Tibial artery (tissue), 4 donors: ENCODE results near the gene PIGZ.

Source experiments
- DNase-seq, 2 donors: peaks; one replicate each; pipeline ENCODE4 v3.0.0-alpha.2; 2019
- H3K27ac ChIP-seq, 2 donors: fragments of 200-600 bp; sonication (generic) in 1 of 2; 1 replicate in 1 of 2; 2 replicates in 1 of 2; pipeline ENCODE4 v1.5.1; 2018 to 2019; ENCODE audit warnings: mild to moderate bottlenecking in 1 of 2
- H3K27me3 ChIP-seq, 2 donors: fragments of 200-600 bp; sonication (generic) in 1 of 2; one replicate each; pipeline versions ENCODE4 v1.5.1 to v1.6.0; 2016 to 2019
- H3K36me3 ChIP-seq, 3 donors: fragments of 200-600 bp; sonication (generic) in 2 of 3; one replicate each; pipeline ENCODE4 v1.5.1; 2016 to 2019; ENCODE audit warnings: mild to moderate bottlenecking in 2 of 3
- H3K4me1 ChIP-seq, 4 donors: fragments of 200-600 bp; sonication (generic) in 2 of 4; 1 replicate in 3 of 4; 2 replicates in 1 of 4; pipeline ENCODE4 v1.5.1; 2016 to 2019
- H3K4me3 ChIP-seq, 2 donors: fragments of 200-600 bp; sonication (generic) in 1 of 2; 1 replicate in 1 of 2; 2 replicates in 1 of 2; pipeline ENCODE4 v1.5.1; 2018 to 2019; ENCODE audit warnings: mild to moderate bottlenecking in 2 of 2
- H3K9me3 ChIP-seq, 3 donors: fragments of 200-600 bp; sonication (generic) in 1 of 3; one replicate each; pipeline ENCODE4 v1.5.1; 2016 to 2019
- CTCF ChIP-seq, 2 experiments: fragments of 200-600 bp in 1 of 2; fragments of 450-650 bp in 1 of 2; IDR thresholded peaks; one replicate each; pipeline ENCODE4 v1.5.1; 2017 to 2019; ENCODE audit warnings: antibody characterized with exemption in 2 of 2, mild to moderate bottlenecking in 1 of 2, moderate library complexity in 1 of 2
- intact Hi-C: fragments of 100-400 bp; cut with DNase I; formaldehyde crosslinking; loops from one replicate; pipeline ENCODE4 v1.15.0; 2023; ENCODE audit warnings: low total_unique reads

The PIGZ gene

GRCh38 chr3:196997311-196997710 is 28.7 kb upstream of the PIGZ start:
- H3K36me3 ChIP-seq, result no peaks in the 10 kb centered on the region
- intact Hi-C loops, result no loop called here
- DNase-seq, result peak in 1 of 2 donors; percentile 49
- no peak overlapping the region for H3K4me3 ChIP-seq
- H3K27me3 ChIP-seq, result no peaks in the 10 kb centered on the region
- no peaks in the 10 kb centered on the region for H3K9me3 ChIP-seq
- no peak overlapping the region for H3K27ac ChIP-seq
- peaks cover 0 to 7% (median 0%) of the 10 kb centered on the region in 4 donors for H3K4me1 ChIP-seq
- TF ChIP-seq CTCF (IDR thresholded peaks at IDR 0.05), result no peak

GRCh38 chr3:196996454-196997265 is 28.0 kb upstream of the PIGZ start:
- no peak for TF ChIP-seq CTCF (IDR thresholded peaks at IDR 0.05)
- H3K36me3 ChIP-seq, result no peaks in the 10 kb centered on the region
- H3K4me3 ChIP-seq, result no peak overlapping the region
- peak in 1 of 2 donors; percentile 59 for DNase-seq
- peaks cover 0 to under 1% (median 0%) of the 10 kb centered on the region in 4 donors for H3K4me1 ChIP-seq
- H3K27ac ChIP-seq, result no peak overlapping the region
- H3K27me3 ChIP-seq, result no peaks in the 10 kb centered on the region
- intact Hi-C loops, result no loop called here
- H3K9me3 ChIP-seq, result no peaks in the 10 kb centered on the region

DNA sequence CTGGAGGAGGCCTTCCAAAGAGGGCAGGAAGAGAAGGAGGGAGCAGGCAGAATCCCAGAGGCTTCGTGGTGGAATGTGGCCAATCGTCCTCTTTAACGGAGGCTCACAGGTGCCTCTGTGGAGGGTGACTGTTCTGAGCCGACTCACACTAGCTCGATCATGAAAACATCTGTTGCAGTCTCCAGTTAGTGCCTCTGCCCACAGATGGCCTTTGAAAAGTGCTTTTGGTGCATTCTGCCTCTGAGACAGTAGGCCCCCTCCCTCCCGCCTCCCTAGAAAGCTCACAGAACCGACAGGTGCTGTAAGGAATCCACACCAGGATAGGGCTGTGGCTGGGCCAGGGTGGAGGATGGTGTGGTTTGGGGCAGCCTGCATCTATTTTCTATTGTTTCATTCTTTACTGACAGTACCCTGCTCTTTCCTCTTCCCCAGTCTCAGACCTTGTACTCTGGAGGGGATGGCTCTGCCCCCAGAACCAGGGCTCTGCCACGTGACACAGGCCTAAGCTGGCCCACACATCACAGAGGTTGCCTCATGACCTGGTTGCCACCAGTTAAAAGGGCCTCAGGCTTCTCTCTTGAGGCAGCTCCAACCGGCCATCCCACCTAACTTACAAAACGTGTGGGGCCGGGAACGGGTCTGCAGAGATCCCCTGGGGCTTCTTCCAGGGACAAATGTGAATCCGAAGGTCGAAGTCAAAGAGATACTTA is 27.2 kb upstream of the PIGZ start:
- intact Hi-C loops, result no loop called here
- H3K27me3 ChIP-seq, result no peaks in the 10 kb centered on the region
- peak in 1 of 2 donors; percentile 49 for DNase-seq
- H3K27ac ChIP-seq, result no peak overlapping the region
- H3K4me1 ChIP-seq, result no peaks in the 10 kb centered on the region
- TF ChIP-seq CTCF (IDR thresholded peaks at IDR 0.05), result no peak
- H3K36me3 ChIP-seq, result no peaks in the 10 kb centered on the region
- no peaks in the 10 kb centered on the region for H3K9me3 ChIP-seq
- H3K4me3 ChIP-seq, result no peak overlapping the region

DNA sequence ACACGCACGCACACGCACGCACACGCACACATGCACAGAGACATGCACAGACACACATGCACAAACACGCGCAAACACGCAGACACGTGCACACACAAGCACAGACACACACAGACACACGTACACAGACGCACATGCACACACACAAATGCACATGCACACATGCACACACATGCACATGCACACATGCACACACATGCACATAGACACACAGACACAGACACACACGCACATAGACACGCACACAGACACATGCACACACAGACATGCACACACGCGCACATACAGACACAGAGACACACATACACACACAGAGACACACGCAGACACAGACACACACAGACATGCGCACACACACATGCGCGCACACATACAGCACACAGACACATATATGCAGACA is 26.4 kb upstream of the PIGZ start:
- intact Hi-C loops, result no loop called here
- H3K36me3 ChIP-seq, result no peaks in the 10 kb centered on the region
- no peaks in the 10 kb centered on the region for H3K4me1 ChIP-seq
- H3K27ac ChIP-seq, result no peak overlapping the region
- no peak for TF ChIP-seq CTCF (IDR thresholded peaks at IDR 0.05)
- DNase-seq, result peak in 1 of 2 donors; percentile 3
- no peak overlapping the region for H3K4me3 ChIP-seq
- H3K9me3 ChIP-seq, result no peaks in the 10 kb centered on the region
- H3K27me3 ChIP-seq, result peaks cover 0 to 3% of the 10 kb centered on the region in 2 donors

DNA sequence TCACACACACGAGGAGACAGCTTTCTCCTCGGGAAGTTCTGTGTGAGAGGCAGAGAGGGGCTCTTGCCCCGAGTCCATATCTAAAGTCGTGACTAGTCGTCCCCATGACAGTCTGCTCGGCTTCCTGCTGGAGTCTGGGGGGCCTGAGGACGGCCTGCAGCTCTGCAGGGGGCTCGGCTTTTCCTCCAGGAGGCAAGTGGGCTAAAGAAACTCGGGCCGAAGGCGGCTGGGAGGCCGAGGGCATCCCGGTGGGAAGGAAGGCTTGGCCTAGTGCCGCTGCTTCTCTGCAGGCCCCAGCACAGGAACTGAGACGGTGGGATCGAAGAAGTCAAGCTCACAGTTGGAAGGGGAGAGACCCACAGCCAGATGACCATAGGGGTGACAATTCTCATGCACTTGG is 25.4 kb upstream of the PIGZ start:
- H3K9me3 ChIP-seq, result no peaks in the 10 kb centered on the region
- intact Hi-C loops, result no loop called here
- H3K36me3 ChIP-seq, result no peaks in the 10 kb centered on the region
- H3K27ac ChIP-seq, result no peak overlapping the region
- DNase-seq, result peak in 1 of 2 donors; percentile 53
- peaks cover 0 to 12% of the 10 kb centered on the region in 2 donors for H3K27me3 ChIP-seq
- no peak for TF ChIP-seq CTCF (IDR thresholded peaks at IDR 0.05)
- no peak overlapping the region for H3K4me3 ChIP-seq
- no peaks in the 10 kb centered on the region for H3K4me1 ChIP-seq
